Esophagus muscularis mucosa (tissue), 4 donors: Measurements from ENCODE around the gene POLE3. TPM values are rescaled to one million over a fixed set of nuclear protein-coding genes. Genes with fewer than 3 reads are reported as not detected.

Experiments
- DNase-seq: peaks from one replicate; pipeline ENCODE4 v3.0.0-alpha.2; 2017; ENCODE audit errors: extremely low spot score
- H3K27ac ChIP-seq, 4 donors: fragments of 200-600 bp; sonication (generic); replicated peaks in 1 of 4; 1 replicate in 3 of 4; 2 replicates in 1 of 4; pipeline ENCODE4 v1.5.1; 2016 to 2019; ENCODE audit warnings: mild to moderate bottlenecking in 1 of 4
- H3K27me3 ChIP-seq, 4 donors: fragments of 200-600 bp; sonication (generic); one replicate each; pipeline versions ENCODE4 v1.5.1 to v1.6.0; 2016 to 2019
- H3K36me3 ChIP-seq, 4 donors: fragments of 200-600 bp; sonication (generic); one replicate each; pipeline ENCODE4 v1.5.1; 2016 to 2019
- H3K4me1 ChIP-seq, 4 donors: fragments of 200-600 bp; sonication (generic); one replicate each; pipeline ENCODE4 v1.5.1; 2016 to 2019
- H3K4me3 ChIP-seq, 4 donors: fragments of 200-600 bp; sonication (generic); 1 replicate in 2 of 4; 2 replicates in 2 of 4; pipeline ENCODE4 v1.5.1; 2016 to 2019; ENCODE audit warnings: mild to moderate bottlenecking in 4 of 4, moderate library complexity in 1 of 4
- H3K9me3 ChIP-seq, 4 donors: fragments of 200-600 bp; sonication (generic); 1 replicate in 3 of 4; 2 replicates in 1 of 4; pipeline ENCODE4 v1.5.1; 2016 to 2019
- EP300 ChIP-seq: sonication (generic); formaldehyde crosslinking; IDR thresholded peaks from one replicate; pipeline ENCODE4 v1.6.1; 2017; ENCODE audit warnings: antibody characterized with exemption
- POLR2A ChIP-seq: fragments of 450-650 bp; IDR thresholded peaks from one replicate; pipeline ENCODE4 v1.6.1; 2017; ENCODE audit warnings: antibody characterized with exemption, moderate library complexity, mild to moderate bottlenecking, low read depth
- POLR2AphosphoS5 ChIP-seq, 2 donors: sonication (generic); formaldehyde crosslinking; IDR thresholded peaks; one replicate each; pipeline ENCODE4 v1.6.1; 2017; ENCODE audit warnings: antibody characterized with exemption in 2 of 2
- WGBS: methylation state at CpG from one replicate; pipeline ENCODE4 v1.1.5; 2018; 5-methylcytosine and 5-hydroxymethylcytosine counted together
- intact Hi-C: fragments of 100-400 bp; cut with DNase I; formaldehyde crosslinking; loops from one replicate; pipeline ENCODE4 v1.15.1; 2023
- total RNA-seq, 4 donors: library from RNA; depleted of rRNA; stranded (reverse); fragments of >200 nt; gene quantifications; one replicate each; pipeline versions ENCODE4 v1.1.0 to v1.2.1, GENCODE V29; 2016
- TF ChIP-seq, protein P1 (sequence below), 3 experiments: fragments of 200-600 bp in 2 of 3; fragments of 450-650 bp in 1 of 3; sonication (generic) in 2 of 3; IDR thresholded peaks; one replicate each; pipeline ENCODE4 v1.5.1; 2017 to 2019; ENCODE audit warnings: antibody characterized with exemption in 3 of 3, mild to moderate bottlenecking in 2 of 3, moderate library complexity in 1 of 3

Gene POLE3
- total RNA-seq, 4 donors from 2014 or later, result 25.7 to 42.6 (median 32.8) TPM

DNA sequence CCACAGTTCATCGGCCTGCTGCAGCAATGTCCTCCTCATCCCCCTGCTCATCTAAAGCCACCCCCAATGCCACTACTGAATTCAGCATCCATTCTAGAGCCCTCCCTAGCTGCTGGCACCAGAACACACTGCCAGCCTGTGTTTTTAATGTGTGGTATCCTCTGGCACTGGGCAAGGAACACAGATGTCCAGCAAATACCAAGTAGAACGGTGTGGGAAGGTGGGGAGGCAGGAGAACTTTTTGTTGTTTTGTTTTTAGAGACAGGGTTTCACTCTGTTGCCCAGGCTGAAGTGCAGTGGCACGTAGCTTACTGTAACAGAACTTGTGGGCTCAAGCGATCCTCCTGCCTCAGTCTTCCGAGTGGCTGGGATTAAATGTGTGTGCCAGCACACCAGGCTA, 38.4 kb downstream of the POLE3 start:
- no peaks in the 10 kb centered on the region for H3K9me3 ChIP-seq
- H3K4me1 ChIP-seq, result peaks cover 9 to 18% (median 15%) of the 10 kb centered on the region in 4 donors
- H3K36me3 ChIP-seq, result peaks cover 14 to 30% (median 23%) of the 10 kb centered on the region in 4 donors
- no peaks in the 10 kb centered on the region for H3K27me3 ChIP-seq
- 90% methylated on average over 5 of the region's 5 CpGs for WGBS
- no peak overlapping the region for H3K4me3 ChIP-seq
- intact Hi-C loops, result no loop called here
- DNase-seq, result no peak
- TF ChIP-seq EP300 (no peak), POLR2A (no peak), POLR2AphosphoS5 (IDR thresholded peaks at IDR 0.05) (no peak)
- TF ChIP-seq, protein P1, sequence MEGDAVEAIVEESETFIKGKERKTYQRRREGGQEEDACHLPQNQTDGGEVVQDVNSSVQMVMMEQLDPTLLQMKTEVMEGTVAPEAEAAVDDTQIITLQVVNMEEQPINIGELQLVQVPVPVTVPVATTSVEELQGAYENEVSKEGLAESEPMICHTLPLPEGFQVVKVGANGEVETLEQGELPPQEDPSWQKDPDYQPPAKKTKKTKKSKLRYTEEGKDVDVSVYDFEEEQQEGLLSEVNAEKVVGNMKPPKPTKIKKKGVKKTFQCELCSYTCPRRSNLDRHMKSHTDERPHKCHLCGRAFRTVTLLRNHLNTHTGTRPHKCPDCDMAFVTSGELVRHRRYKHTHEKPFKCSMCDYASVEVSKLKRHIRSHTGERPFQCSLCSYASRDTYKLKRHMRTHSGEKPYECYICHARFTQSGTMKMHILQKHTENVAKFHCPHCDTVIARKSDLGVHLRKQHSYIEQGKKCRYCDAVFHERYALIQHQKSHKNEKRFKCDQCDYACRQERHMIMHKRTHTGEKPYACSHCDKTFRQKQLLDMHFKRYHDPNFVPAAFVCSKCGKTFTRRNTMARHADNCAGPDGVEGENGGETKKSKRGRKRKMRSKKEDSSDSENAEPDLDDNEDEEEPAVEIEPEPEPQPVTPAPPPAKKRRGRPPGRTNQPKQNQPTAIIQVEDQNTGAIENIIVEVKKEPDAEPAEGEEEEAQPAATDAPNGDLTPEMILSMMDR (IDR thresholded peaks at IDR 0.05), result no peak
- no peak overlapping the region for H3K27ac ChIP-seq

DNA sequence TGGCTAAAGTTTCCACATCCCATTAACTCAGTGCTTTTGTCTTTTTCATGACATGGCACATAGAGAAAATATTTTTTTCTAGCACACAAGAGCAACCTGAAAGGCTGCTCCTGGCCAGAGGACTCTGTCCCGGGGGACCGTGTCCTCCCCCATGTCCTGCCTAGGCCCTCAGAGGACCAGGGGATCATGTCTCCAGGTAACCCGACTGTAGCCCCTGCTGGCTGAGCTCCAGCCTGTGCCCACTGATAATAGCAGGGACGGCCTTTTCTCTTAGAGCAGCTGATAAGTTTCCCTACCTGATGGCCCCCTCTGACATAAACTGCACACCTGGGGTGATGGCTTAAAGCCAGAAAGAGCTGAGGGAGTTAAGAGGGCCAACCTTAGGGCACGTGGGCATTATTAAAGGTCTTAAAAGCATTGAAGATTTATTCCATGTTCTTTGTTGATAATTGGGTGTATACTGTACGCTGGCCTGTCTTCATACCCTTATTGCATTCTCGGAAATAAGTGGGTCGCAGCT, 39.6 kb downstream of the POLE3 start:
- DNase-seq, result no peak
- no peaks in the 10 kb centered on the region for H3K27me3 ChIP-seq
- WGBS, result 82% methylated on average over 7 of the region's 8 CpGs
- H3K27ac ChIP-seq, result no peak overlapping the region
- H3K9me3 ChIP-seq, result no peaks in the 10 kb centered on the region
- H3K4me3 ChIP-seq, result no peak overlapping the region
- intact Hi-C loops, result no loop called here
- H3K36me3 ChIP-seq, result peaks cover 14 to 30% (median 23%) of the 10 kb centered on the region in 4 donors
- peaks cover 5 to 11% (median 8%) of the 10 kb centered on the region in 4 donors for H3K4me1 ChIP-seq
- TF ChIP-seq POLR2A (no peak), EP300 (no peak), POLR2AphosphoS5 (IDR thresholded peaks at IDR 0.05) (no peak)
- TF ChIP-seq, protein P1 (IDR thresholded peaks at IDR 0.05), result no peak

DNA sequence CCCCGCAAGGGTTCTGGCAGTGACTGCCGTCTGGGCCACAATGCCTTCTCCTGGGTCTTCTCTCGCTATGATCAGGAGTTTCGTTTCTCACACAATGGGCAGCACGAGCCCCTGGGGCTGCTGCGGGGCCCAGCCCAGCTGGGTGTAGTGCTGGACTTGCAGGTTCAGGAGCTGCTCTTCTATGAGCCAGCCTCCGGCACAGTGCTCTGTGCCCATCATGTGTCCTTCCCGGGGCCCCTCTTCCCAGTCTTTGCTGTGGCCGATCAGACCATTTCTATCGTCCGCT, 40.7 kb downstream of the POLE3 start:
- H3K27me3 ChIP-seq, result no peaks in the 10 kb centered on the region
- intact Hi-C loops, result no loop called here
- H3K9me3 ChIP-seq, result no peaks in the 10 kb centered on the region
- 78% methylated on average over 11 of the region's 11 CpGs for WGBS
- no peak for TF ChIP-seq POLR2A
- TF ChIP-seq, protein P1 (IDR thresholded peaks at IDR 0.05), result no peak
- TF ChIP-seq POLR2AphosphoS5 (IDR thresholded peaks at IDR 0.05), result no peak
- TF ChIP-seq EP300, result no peak
- no peak overlapping the region for H3K27ac ChIP-seq
- H3K4me3 ChIP-seq, result no peak overlapping the region
- H3K4me1 ChIP-seq, result no peaks in the 10 kb centered on the region
- peaks cover 14 to 24% (median 20%) of the 10 kb centered on the region in 4 donors for H3K36me3 ChIP-seq
- DNase-seq, result no peak

DNA sequence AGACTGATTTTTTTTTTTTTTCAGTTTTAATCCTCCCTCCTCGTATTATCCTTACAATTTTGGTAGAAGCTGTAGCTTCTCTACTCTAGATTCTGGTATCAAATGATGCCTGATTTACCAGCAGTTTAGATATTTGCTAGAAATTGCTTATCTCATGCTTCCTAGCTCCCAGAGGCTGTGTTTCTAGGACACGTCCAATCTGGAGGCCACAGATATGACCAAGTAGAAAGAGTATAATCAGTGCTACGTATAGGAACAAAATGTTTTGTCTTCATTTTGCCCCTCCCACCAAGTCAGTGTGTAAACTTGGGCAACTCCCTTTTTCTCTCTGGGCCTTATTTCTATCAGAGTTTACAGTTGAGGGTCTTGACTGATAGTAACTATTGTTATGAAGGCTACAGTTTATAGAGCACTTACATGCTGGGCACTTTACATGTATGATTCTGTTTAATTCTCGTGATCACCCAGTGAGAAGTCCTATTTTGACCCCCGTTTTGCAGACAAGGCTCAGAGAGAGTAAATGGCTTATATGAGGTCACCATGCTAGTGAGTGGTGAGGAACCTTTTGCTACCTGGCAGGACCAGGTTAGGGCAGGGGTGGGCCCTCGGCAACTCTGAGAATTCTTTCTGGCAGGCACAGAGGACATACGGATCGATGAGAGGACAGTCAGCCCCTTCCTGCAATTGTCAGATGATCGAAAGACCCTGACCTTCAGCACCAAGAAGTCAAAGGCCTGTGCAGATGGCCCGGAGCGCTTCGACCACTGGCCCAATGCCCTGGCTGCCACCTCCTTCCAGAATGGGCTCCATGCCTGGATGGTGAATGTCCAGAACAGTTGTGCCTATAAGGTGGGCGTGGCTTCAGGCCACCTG, 41.3 kb downstream of the POLE3 start:
- H3K27me3 ChIP-seq, result no peaks in the 10 kb centered on the region
- intact Hi-C loops, result no loop called here
- H3K4me3 ChIP-seq, result no peak overlapping the region
- H3K27ac ChIP-seq, result no peak overlapping the region
- no peaks in the 10 kb centered on the region for H3K4me1 ChIP-seq
- TF ChIP-seq, protein P1 (IDR thresholded peaks at IDR 0.05), result no peak
- TF ChIP-seq POLR2AphosphoS5 (IDR thresholded peaks at IDR 0.05) (no peak), EP300 (no peak), POLR2A (no peak)
- no peak for DNase-seq
- no peaks in the 10 kb centered on the region for H3K9me3 ChIP-seq
- peaks cover 11 to 18% (median 16%) of the 10 kb centered on the region in 4 donors for H3K36me3 ChIP-seq
- 76% methylated on average over 12 of the region's 13 CpGs for WGBS
